ENCODE data around the gene RPL28.

RPL28 gene

GRCh38 chr19:55373993-55374757 lies 11.6 kb upstream of the RPL28 start:
- peak; percentile 58 for DNase-seq

GRCh38 chr19:55376241-55376933 lies 9.3 kb upstream of the RPL28 start, which contains the start of gene TMEM190:
Gene TMEM190 (plus strand): TSS chr19:55376826. CDS start chr19:55376854, 28 bp downstream.
- DNase-seq: no peak

GRCh38 chr19:55377356-55378131 lies 8.2 kb upstream of the RPL28 start:
- DNase-seq: peak; percentile 63

GRCh38 chr19:55379174-55379573 lies 6.6 kb upstream of the RPL28 start:
- peak; percentile 81 for DNase-seq

- no peak for DNase-seq
Observed at GRCh38 chr19:55382013-55382412, 3.7 kb upstream of the RPL28 start.

- no peak for DNase-seq
Observed at GRCh38 chr19:55382522-55383054, 3.1 kb upstream of the RPL28 start.

GRCh38 chr19:55383279-55384130 lies 2.2 kb upstream of the RPL28 start:
- peak; percentile 60 for DNase-seq

- no peak for DNase-seq
Observed at GRCh38 chr19:55384131-55384919, 1.4 kb upstream of the RPL28 start, which contains the start of gene TMEM238. Gene TMEM238 (minus strand): TSS chr19:55384292. CDS start chr19:55384259, 33 bp downstream.

- DNase-seq: peak; percentile 96
Observed at GRCh38 chr19:55384920-55385723, 610 bp upstream of the RPL28 start.

GRCh38 chr19:55386493-55386971 lies 800 bp downstream of the RPL28 start:
- no peak for DNase-seq

- DNase-seq: no peak
Observed at GRCh38 chr19:55387736-55388497, 2.2 kb downstream of the RPL28 start.

- peak; percentile 34 for DNase-seq
Observed at GRCh38 chr19:55389386-55390317, 3.9 kb downstream of the RPL28 start.

GRCh38 chr19:55390461-55390880 lies 4.7 kb downstream of the RPL28 start:
- peak; percentile 26 for DNase-seq

- DNase-seq: peak; percentile 26
Observed at GRCh38 chr19:55391191-55391670, 5.5 kb downstream of the RPL28 start.

- peak; percentile 6 for DNase-seq
Observed at GRCh38 chr19:55391702-55392615, 6.2 kb downstream of the RPL28 start.

Data from left hindlimb (tissue), 1 donor.